Measurements from ENCODE around the gene ADAMTS2.

DNA sequence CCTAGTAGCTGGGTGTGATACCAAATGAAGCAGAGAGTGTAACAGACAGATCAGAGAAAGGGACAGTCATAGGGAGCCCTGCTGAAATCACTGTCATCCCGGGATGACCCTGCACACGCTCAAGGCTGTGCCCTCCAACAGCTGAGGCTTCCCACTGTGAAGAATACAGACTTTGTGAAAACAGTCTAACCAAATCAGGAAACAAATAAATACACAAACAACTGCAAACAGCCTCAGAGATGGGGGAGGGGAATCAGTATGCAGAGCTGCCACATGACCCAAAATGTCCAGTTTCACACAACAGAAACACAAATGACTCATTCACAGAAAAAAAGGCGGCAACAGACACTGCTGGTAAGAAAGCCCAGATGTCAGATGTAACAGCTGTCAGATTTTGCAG is 101.9 kb downstream of the ADAMTS2 start:
- TF ChIP-seq, protein P1, sequence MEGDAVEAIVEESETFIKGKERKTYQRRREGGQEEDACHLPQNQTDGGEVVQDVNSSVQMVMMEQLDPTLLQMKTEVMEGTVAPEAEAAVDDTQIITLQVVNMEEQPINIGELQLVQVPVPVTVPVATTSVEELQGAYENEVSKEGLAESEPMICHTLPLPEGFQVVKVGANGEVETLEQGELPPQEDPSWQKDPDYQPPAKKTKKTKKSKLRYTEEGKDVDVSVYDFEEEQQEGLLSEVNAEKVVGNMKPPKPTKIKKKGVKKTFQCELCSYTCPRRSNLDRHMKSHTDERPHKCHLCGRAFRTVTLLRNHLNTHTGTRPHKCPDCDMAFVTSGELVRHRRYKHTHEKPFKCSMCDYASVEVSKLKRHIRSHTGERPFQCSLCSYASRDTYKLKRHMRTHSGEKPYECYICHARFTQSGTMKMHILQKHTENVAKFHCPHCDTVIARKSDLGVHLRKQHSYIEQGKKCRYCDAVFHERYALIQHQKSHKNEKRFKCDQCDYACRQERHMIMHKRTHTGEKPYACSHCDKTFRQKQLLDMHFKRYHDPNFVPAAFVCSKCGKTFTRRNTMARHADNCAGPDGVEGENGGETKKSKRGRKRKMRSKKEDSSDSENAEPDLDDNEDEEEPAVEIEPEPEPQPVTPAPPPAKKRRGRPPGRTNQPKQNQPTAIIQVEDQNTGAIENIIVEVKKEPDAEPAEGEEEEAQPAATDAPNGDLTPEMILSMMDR (conservative IDR thresholded peaks at IDR 0.05; ENCODE audit: low read depth, low read length), result no peak
- TF ChIP-seq EZH2phosphoT487 (IDR thresholded peaks at IDR 0.05; ENCODE audit: borderline replicate concordance, low read length), result no peak
